Pulmonary artery endothelial cell (primary cell): ENCODE results near the gene FOXP1. TPM values are rescaled to one million over a fixed set of nuclear protein-coding genes. Genes with fewer than 3 reads are reported as not detected.
"Not testable (repeated sequence)": the region's sequence is repeated elsewhere in the genome, so short reads cannot be mapped to it uniquely, and the experiment has no call there.

Experiments
- DNase-seq: peaks from one replicate; pipeline ENCODE4 v3.0.0-alpha.2; 2011; ENCODE audit warnings: low read depth, low spot score
- total RNA-seq: library from RNA; depleted of rRNA; stranded (reverse); fragments of >200 nt; gene quantifications from 2 replicates; pipeline ENCODE4 v1.2.3, GENCODE V29; 2014

FOXP1 gene
- total RNA-seq, 1 donor from 2014 or later = 48.2 TPM

DNA sequence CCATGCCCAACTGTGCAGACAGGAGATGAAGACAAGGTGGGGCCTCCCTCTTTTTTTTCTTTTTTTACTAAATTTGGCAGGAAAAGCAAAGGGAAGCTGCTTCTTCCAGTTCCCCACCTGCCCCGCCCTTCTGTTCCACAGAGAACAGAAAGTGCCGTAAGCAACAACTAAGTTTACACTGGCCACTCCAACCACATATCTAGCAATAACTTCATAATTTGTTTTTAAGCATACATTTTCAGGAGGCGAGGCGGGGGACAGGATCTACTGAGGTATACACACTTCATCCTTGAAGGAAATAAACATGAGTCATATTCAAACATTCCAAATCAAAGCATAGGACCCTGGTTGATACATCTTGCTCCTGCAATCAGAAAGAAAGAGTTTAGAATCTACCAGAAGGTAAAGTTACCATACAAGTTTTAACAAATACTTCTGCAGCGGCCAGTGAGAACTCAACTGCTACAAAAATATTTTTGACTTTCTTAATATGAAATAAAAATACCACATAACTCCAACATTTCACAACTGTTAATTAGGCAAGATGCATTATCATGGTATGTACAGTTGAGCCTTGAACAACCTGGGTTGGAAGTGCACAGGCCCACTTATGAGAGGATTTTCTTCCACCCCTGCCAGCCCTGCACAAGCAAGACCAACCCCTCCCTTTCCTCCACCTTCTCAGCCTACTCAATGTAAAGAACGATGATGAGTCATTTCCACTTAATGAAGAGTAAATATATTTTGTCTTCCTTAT, 50.7 kb downstream of the FOXP1 start:
- DNase-seq = no peak

DNA sequence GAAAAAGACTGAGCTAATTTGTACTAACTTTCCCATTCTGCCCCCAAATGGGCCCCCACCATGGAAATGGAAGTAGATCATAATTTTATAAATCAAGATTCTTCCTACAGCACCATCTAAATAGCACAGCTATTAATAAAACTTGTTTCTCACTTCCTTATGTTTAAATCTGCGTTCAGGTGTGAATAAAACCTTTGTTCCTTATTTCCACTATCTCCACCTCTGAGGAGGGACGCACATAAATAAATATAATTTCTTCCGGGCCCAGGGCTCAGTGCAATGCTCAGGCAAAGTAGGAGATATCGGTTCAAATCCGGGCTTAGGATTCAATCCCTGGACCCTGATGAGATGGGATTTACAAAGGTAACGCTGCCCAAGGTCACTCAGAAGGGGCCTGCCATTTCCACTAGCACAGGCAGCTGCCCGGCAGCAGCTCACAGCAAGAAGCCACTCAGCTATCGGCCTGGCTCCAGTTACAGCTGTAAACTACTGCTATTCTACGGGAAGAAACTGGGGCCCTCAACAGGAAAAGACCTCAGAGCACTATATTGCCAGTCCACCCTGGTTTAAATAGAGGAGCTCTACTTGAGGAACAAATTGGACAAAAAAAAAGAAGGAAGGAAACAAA, 52.5 kb downstream of the FOXP1 start:
- DNase-seq = no peak

GRCh38 chr3:71528816-71529215, 54.7 kb downstream of the FOXP1 start:
- no peak for DNase-seq

GRCh38 chr3:71526448-71526847, 57.1 kb downstream of the FOXP1 start:
- DNase-seq = not testable (repeated sequence)

GRCh38 chr3:71525391-71525790, 58.1 kb downstream of the FOXP1 start:
- no peak for DNase-seq

DNA sequence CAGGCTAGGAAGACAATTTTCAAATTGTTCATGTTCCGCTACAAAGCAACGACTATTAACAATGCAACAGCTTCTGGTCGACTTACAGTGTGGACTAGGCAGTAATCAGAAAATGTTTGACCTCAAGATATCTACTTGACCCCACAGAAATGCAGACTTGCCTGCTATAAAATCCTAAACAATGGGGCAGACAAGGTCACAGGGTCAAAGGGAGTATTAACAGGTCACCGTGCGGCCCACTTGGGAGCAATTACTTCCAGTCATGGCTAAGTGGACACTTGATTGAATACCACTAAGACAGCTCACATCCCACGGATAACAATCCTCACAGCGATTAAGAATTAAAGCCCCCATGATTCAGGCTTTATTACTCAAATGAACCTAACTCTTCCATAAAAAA, 58.9 kb downstream of the FOXP1 start:
- DNase-seq = no peak

DNA sequence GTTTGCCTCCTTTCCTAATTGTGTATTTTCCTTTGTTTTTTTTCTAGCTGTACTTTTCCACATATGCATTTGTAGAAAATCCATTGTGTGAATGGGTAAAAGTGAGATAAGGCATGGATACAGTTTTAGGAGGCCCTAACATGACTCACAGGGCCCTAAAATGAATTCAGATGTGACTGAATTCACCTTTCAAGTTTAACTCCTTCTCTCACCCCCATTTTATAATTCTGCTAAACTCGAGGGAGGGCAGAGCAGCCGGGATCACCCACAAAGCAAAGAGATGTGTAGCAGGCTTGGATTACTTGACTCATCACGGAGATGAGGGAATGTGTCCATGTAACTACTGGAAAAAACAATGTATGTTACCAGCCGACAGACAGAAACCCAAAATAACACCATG, 59.9 kb downstream of the FOXP1 start:
- DNase-seq = no peak

- peak; percentile 15 for DNase-seq
Measured at GRCh38 chr3:71521940-71522876, 61.3 kb downstream of the FOXP1 start.

GRCh38 chr3:71521021-71521352, 62.5 kb downstream of the FOXP1 start:
- no peak for DNase-seq

DNA sequence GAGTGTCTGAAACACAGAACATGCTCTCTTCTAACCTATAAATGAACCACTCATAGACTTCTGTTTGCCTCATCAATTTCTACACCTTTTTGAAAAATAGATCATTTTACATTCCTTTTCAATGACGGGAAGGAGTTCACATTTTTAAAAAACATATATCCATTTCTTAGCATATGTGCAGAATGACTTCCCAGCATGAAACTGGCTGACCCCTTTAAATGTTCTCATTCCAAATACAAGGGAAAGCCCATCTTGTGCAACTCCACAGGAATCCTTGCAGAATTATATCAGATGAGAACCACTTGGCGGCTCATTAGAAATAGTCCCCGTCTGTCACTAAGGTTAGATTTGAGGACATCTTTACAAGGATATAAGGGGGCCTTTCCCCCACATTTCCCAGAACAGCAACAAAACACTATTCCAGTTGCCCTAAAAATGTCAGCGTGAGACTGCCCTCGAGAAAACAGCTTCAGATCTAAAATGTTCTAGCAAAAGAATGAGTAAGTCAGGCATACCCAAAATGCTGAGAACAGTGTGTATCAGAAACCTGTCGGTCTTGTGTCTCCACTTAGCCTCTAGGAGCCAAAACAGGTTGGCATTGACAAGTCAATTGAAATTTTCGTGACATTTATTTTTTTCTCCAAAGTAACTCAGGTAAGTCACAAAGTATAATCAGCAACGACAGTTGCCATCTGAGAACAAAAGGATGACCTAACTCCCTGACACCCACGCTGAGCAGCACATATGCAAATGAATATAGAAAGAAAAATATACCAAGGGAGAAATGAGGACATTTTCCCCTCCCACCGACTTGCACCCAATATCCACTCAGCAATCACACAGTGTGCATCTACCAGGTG, 63.1 kb downstream of the FOXP1 start:
- no peak for DNase-seq

- no peak for DNase-seq
Measured at GRCh38 chr3:71518089-71518488, 65.4 kb downstream of the FOXP1 start.

GRCh38 chr3:71517271-71517791, 66.2 kb downstream of the FOXP1 start:
- no peak for DNase-seq

- peak; percentile 72 for DNase-seq
Measured at GRCh38 chr3:71515636-71516365, 67.7 kb downstream of the FOXP1 start.

DNA sequence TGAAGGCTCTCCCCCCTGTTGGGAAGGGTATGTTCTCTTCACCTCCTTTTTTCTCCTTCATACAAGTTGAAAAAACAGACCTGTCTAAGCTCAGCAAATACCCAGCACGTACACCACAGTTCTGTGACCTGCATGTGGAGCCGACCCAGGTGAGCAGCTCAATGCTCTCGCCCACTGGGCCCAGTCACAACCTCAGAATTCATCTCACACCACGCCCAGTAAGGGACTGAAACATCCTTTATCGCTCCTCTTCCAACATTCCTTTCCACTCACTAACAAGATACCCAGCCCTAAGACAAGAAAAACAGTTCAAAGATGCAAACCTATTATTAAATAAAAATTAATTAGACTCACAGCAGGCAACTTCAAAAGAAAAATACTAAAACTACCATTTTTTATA, 68.9 kb downstream of the FOXP1 start:
- no peak for DNase-seq

DNA sequence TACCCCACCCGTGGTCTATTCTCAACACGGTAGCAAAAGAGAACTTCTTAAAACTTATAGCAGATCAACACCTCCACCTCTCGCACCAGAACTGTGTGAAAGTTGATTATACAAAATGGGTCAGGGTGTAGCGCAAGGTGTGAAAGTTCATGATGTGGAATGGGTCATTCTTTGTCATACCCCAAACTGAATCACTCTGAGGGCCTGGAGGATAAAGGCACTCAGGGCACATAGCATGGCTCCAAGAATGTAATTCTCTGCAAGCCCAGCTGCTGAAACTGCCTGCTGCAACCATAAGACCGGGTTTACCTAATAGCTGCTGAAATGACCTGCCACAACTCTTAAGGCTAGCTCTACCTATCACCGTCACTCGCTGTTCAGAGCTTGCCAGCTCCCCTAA, 70.0 kb downstream of the FOXP1 start:
- DNase-seq = no peak

- no peak for DNase-seq
Measured at GRCh38 chr3:71513081-71513480, 70.4 kb downstream of the FOXP1 start.

GRCh38 chr3:71512544-71512943, 71.0 kb downstream of the FOXP1 start:
- no peak for DNase-seq

DNA sequence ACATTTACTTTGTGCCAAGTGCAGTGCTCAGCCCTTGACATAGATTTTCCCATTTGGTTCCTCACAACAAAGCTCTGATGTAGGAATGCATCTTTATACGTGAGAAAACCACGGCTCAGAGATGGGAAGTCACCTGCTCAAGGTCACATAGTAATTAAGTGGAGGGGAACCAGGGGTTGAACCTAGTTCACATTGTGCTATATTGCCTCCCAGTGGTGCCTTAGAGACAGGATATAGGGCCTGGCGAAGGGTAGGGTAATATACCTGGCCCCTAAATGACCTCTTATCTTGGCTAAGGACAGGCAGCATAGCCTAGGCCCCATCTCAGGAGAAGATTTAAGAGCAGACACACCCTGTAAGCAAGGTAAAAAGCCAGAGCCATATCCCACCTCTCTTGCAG, 71.5 kb downstream of the FOXP1 start:
- no peak for DNase-seq

GRCh38 chr3:71511446-71511845, 72.1 kb downstream of the FOXP1 start:
- no peak for DNase-seq

GRCh38 chr3:71511037-71511436, 72.5 kb downstream of the FOXP1 start:
- no peak for DNase-seq
